ENCODE data around the gene GPC6. TPM values are rescaled to one million over a fixed set of nuclear protein-coding genes. Genes with fewer than 3 reads are reported as not detected.

The GPC6 gene
- polyA plus RNA-seq, 1 of the 3 experiments (the other 2 are of a cell fraction) = 6.7 TPM

- H3K9ac ChIP-seq = no peak overlapping the region
- H3K79me2 ChIP-seq (ENCODE audit: insufficient read depth) = no peaks in the 10 kb centered on the region
- no peaks in the 10 kb centered on the region for H3K9me2 ChIP-seq
- no peaks in the 10 kb centered on the region for H3K36me3 ChIP-seq (replicated peaks in 1 of 2; ENCODE audit: control insufficient read depth in 1 of 2, insufficient read depth in 2 of 2, low read length in 1 of 2)
- no peak overlapping the region for H2AFZ ChIP-seq (ENCODE audit: low read depth)
- ChIA-PET CTCF (interaction anchor here (0.9 kb wide), 1 partner anchor 9 kb away, joined by 3 read pairs; no protein-coding TSS in a partner anchor), POLR2A (no interaction called here)
- TF ChIP-seq REST (IDR thresholded peaks at IDR 0.05; ENCODE audit: low read depth, low read length) = no peak
- TF ChIP-seq FOXM1 (IDR thresholded peaks at IDR 0.05; ENCODE audit: low read depth) = no peak
- no peak for TF ChIP-seq GABPA (IDR thresholded peaks at IDR 0.05; ENCODE audit: low read depth)
- no peak for TF ChIP-seq GATA2 (CRISPR knock-in tag; IDR thresholded peaks at IDR 0.05)
- no peak for TF ChIP-seq CTCF (IDR thresholded peaks at IDR 0.05)
- TF ChIP-seq EP300 (IDR thresholded peaks at IDR 0.05; ENCODE audit: borderline replicate concordance in 1 of 2, low read depth in 1 of 2, low read length in 1 of 2) = no peak
- no peak for TF ChIP-seq TCF12 (IDR thresholded peaks at IDR 0.05)
- TF ChIP-seq ELF1 (IDR thresholded peaks at IDR 0.05) = no peak
- TF ChIP-seq SMC3 (IDR thresholded peaks at IDR 0.05; ENCODE audit: low read depth, low read length) = no peak
- TF ChIP-seq NFIC (IDR thresholded peaks at IDR 0.05; ENCODE audit: borderline replicate concordance) = no peak
- no peak for TF ChIP-seq SIN3A (IDR thresholded peaks at IDR 0.05; ENCODE audit: borderline replicate concordance, low read depth, low read length)
- no peak for TF ChIP-seq POLR2AphosphoS5 (IDR thresholded peaks at IDR 0.05; ENCODE audit: low read depth, low read length)
- no peak for TF ChIP-seq JUND (IDR thresholded peaks at IDR 0.05)
- TF ChIP-seq RAD21 (IDR thresholded peaks at IDR 0.05; ENCODE audit: low read length) = no peak
- H3K9me3 ChIP-seq = no peaks in the 10 kb centered on the region
- H3K4me2 ChIP-seq = no peak overlapping the region
- peaks cover 3 to 18% of the 10 kb centered on the region in 2 experiments; a peak in 2 of 4 replicates for H3K4me1 ChIP-seq (ENCODE audit: control insufficient read depth in 1 of 2, insufficient read depth in 2 of 2, low read depth in 1 of 2, low read length in 1 of 2)
- no peaks in the 10 kb centered on the region for H3K27me3 ChIP-seq (ENCODE audit: insufficient read depth)
- WGBS (ENCODE audit: low lambda C conversion rate) = 88% methylated on average over 3 of the region's 3 CpGs
- no peak overlapping the region for H3K27ac ChIP-seq (ENCODE audit: low read depth in 2 of 2, low read length in 1 of 2)
- no peak for DNase-seq
- H4K20me1 ChIP-seq (ENCODE audit: insufficient read depth) = no peaks in the 10 kb centered on the region
- H3F3A ChIP-seq (replicated peaks; ENCODE audit: insufficient read depth) = no peaks in the 10 kb centered on the region
- no peak overlapping the region for H3K4me3 ChIP-seq (ENCODE audit: low read depth in 2 of 2, low read length in 1 of 2)
Measured at GRCh38 chr13:93946994-93947393, 720.4 kb downstream of the GPC6 start.

- H3K9ac ChIP-seq = no peak overlapping the region
- H3K36me3 ChIP-seq (replicated peaks in 1 of 2; ENCODE audit: control insufficient read depth in 1 of 2, insufficient read depth in 2 of 2, low read length in 1 of 2) = no peaks in the 10 kb centered on the region
- ChIA-PET POLR2A (no interaction called here), CTCF (no interaction called here)
- no peaks in the 10 kb centered on the region for H3K9me3 ChIP-seq
- WGBS (ENCODE audit: low lambda C conversion rate) = 94% methylated on average over 5 of the region's 5 CpGs
- no peaks in the 10 kb centered on the region for H3K9me2 ChIP-seq
- no peaks in the 10 kb centered on the region for H3K27me3 ChIP-seq (ENCODE audit: insufficient read depth)
- no peaks in the 10 kb centered on the region for H3F3A ChIP-seq (replicated peaks; ENCODE audit: insufficient read depth)
- H4K20me1 ChIP-seq (ENCODE audit: insufficient read depth) = no peaks in the 10 kb centered on the region
- peaks cover 3 to 18% of the 10 kb centered on the region in 2 experiments; a peak in 2 of 4 replicates for H3K4me1 ChIP-seq (ENCODE audit: control insufficient read depth in 1 of 2, insufficient read depth in 2 of 2, low read depth in 1 of 2, low read length in 1 of 2)
- H3K27ac ChIP-seq (ENCODE audit: low read depth in 2 of 2, low read length in 1 of 2) = no peak overlapping the region
- H3K79me2 ChIP-seq (ENCODE audit: insufficient read depth) = no peaks in the 10 kb centered on the region
- H3K4me3 ChIP-seq (ENCODE audit: low read depth in 2 of 2, low read length in 1 of 2) = no peak overlapping the region
- no peak for DNase-seq
- no peak overlapping the region for H2AFZ ChIP-seq (ENCODE audit: low read depth)
- no peak overlapping the region for H3K4me2 ChIP-seq
- no peak for TF ChIP-seq REST (IDR thresholded peaks at IDR 0.05; ENCODE audit: low read depth, low read length)
- TF ChIP-seq YY1 (IDR thresholded peaks at IDR 0.05; ENCODE audit: low read depth) = no peak
- no peak for TF ChIP-seq MXI1 (IDR thresholded peaks at IDR 0.05; ENCODE audit: low read depth, low read length)
- no peak for TF ChIP-seq JUND (IDR thresholded peaks at IDR 0.05)
- TF ChIP-seq TAF1 (IDR thresholded peaks at IDR 0.05; ENCODE audit: borderline replicate concordance, low read depth, low read length) = no peak
- TF ChIP-seq SIN3A (IDR thresholded peaks at IDR 0.05; ENCODE audit: borderline replicate concordance, low read depth, low read length) = no peak
- no peak for TF ChIP-seq ELF1 (IDR thresholded peaks at IDR 0.05)
- no peak for TF ChIP-seq USF2 (IDR thresholded peaks at IDR 0.05; ENCODE audit: borderline replicate concordance, low read depth, low read length)
- TF ChIP-seq EZH2phosphoT487 (IDR thresholded peaks at IDR 0.05; ENCODE audit: borderline replicate concordance, low read depth) = no peak
Measured at GRCh38 chr13:93947651-93948050, 721.0 kb downstream of the GPC6 start.
